PC-9 (cell line): ENCODE data around the gene PTPN1.

Source experiments
- EZH2 ChIP-seq: fragments of 200-600 bp; sonication (generic); IDR thresholded peaks from 2 replicates; pipeline ENCODE4 v1.8.0; 2017; ENCODE audit warnings: antibody characterized with exemption, low read depth
- TF ChIP-seq, protein P1 (sequence below): fragments of 200-600 bp; sonication (generic); conservative IDR thresholded peaks from 2 replicates; pipeline ENCODE4 v1.6.1; 2017; ENCODE audit warnings: mixed run types, antibody characterized with exemption, mild to moderate bottlenecking, moderate library complexity

DNA sequence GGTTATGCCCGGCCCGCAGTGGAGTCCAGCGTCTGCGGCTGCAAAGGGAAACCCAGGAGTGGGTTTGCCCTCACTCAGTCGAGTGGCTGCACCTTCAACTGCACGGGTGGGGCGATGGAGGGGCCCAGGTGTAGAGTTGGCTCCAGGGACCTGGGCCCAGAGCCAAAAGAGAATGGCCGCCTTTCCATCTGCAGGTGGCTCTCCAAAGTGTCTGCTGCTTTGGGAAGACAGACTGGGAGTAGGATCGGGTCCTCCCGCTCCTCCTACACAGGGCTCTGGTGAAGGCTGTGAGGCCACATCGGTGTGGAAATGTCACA lies 80.1 kb downstream of the PTPN1 start:
- TF ChIP-seq, protein P1, sequence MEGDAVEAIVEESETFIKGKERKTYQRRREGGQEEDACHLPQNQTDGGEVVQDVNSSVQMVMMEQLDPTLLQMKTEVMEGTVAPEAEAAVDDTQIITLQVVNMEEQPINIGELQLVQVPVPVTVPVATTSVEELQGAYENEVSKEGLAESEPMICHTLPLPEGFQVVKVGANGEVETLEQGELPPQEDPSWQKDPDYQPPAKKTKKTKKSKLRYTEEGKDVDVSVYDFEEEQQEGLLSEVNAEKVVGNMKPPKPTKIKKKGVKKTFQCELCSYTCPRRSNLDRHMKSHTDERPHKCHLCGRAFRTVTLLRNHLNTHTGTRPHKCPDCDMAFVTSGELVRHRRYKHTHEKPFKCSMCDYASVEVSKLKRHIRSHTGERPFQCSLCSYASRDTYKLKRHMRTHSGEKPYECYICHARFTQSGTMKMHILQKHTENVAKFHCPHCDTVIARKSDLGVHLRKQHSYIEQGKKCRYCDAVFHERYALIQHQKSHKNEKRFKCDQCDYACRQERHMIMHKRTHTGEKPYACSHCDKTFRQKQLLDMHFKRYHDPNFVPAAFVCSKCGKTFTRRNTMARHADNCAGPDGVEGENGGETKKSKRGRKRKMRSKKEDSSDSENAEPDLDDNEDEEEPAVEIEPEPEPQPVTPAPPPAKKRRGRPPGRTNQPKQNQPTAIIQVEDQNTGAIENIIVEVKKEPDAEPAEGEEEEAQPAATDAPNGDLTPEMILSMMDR, result no peak
- TF ChIP-seq EZH2, result no peak
